GM06990 (cell line): ENCODE data around the gene GDPD5.

Experiments
- DNase-seq: peaks from one replicate; pipeline ENCODE4 v3.0.0-alpha.2; 2011; ENCODE audit not compliant: insufficient read length; ENCODE audit errors: extremely low read depth
- H3K27me3 ChIP-seq: replicated peaks from 2 replicates; pipeline ENCODE4 v1.6.0; 2011; ENCODE audit warnings: low read length; ENCODE audit not compliant: control insufficient read depth, insufficient read depth
- H3K36me3 ChIP-seq: 2 replicates; pipeline ENCODE4 v1.5.1; 2011; ENCODE audit warnings: low read length; ENCODE audit not compliant: control insufficient read depth, insufficient read depth
- H3K4me3 ChIP-seq: replicated peaks from 2 replicates; pipeline ENCODE4 v1.5.1; 2011; ENCODE audit warnings: low read depth, mild to moderate bottlenecking, control low read depth, low read length
- CTCF ChIP-seq: IDR thresholded peaks from 2 replicates; pipeline ENCODE4 v1.5.1; 2011; ENCODE audit warnings: low read length, control low read depth, mild to moderate bottlenecking, inconsistent platforms; ENCODE audit not compliant: insufficient read depth, poor library complexity, severe bottlenecking

GDPD5 gene

GRCh38 chr11:75408957-75409219, 116.9 kb downstream of the GDPD5 start:
- no peak for TF ChIP-seq CTCF
- no peaks in the 10 kb centered on the region for H3K27me3 ChIP-seq
- peaks cover 29% of the 10 kb centered on the region for H3K36me3 ChIP-seq
- H3K4me3 ChIP-seq, result no peak overlapping the region
- no peak for DNase-seq

GRCh38 chr11:75406338-75406777, 119.4 kb downstream of the GDPD5 start:
- H3K27me3 ChIP-seq, result no peaks in the 10 kb centered on the region
- H3K4me3 ChIP-seq, result no peak overlapping the region
- H3K36me3 ChIP-seq, result peaks cover 37% of the 10 kb centered on the region
- DNase-seq, result no peak
- TF ChIP-seq CTCF, result no peak

- DNase-seq, result no peak
- Histone ChIP-seq H3K36me3 (peaks cover 40% of the 10 kb centered on the region), H3K4me3 (no peak overlapping the region), H3K27me3 (no peaks in the 10 kb centered on the region)
- no peak for TF ChIP-seq CTCF
Measured at GRCh38 chr11:75403983-75404658, 121.6 kb downstream of the GDPD5 start.

GRCh38 chr11:75403037-75403436, 122.7 kb downstream of the GDPD5 start:
- H3K36me3 ChIP-seq, result peaks cover 38% of the 10 kb centered on the region
- DNase-seq, result no peak
- H3K4me3 ChIP-seq, result no peak overlapping the region
- no peak for TF ChIP-seq CTCF
- no peaks in the 10 kb centered on the region for H3K27me3 ChIP-seq

- H3K4me3 ChIP-seq, result peak overlapping the region; percentile 85
- no peaks in the 10 kb centered on the region for H3K27me3 ChIP-seq
- H3K36me3 ChIP-seq, result peaks cover 38% of the 10 kb centered on the region
- TF ChIP-seq CTCF, result no peak
- no peak for DNase-seq
Measured at GRCh38 chr11:75402002-75402773, 123.6 kb downstream of the GDPD5 start.
